PC-3 (cell line): ENCODE measurements around the gene KRTAP4-16.

ENCODE experiments used
- EZH2 ChIP-seq: fragments of 300-600 bp; sonication (generic); IDR thresholded peaks from one replicate; pipeline ENCODE4 v1.6.1; 2017; ENCODE audit warnings: antibody characterized with exemption, mild to moderate bottlenecking, low read length; ENCODE audit not compliant: unreplicated experiment
- TF ChIP-seq, protein P1 (sequence below): fragments of 300-600 bp; sonication (generic); conservative IDR thresholded peaks from 2 replicates; pipeline ENCODE4 v1.5.1; 2017; ENCODE audit warnings: antibody characterized with exemption, low read depth, mild to moderate bottlenecking, low read length

DNA sequence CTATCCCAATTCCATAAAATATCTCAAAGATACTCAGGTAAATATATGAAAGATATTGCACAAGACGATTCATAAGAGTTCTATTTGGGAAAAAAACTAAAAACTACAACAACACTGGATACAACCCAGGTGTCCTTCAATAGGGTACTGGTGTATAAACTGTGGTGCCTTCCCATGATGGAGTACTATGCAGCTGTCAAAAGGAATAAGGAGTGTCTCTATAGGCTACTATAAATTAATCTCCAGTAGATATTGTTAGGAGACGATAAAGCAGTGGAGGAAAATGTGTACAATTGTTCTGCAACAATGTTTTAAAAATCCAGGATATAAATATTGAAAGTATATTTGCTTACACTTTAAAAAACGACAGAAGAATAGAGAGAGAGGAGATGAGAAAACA is 24.4 kb upstream of the KRTAP4-16 start:
- TF ChIP-seq, protein P1, sequence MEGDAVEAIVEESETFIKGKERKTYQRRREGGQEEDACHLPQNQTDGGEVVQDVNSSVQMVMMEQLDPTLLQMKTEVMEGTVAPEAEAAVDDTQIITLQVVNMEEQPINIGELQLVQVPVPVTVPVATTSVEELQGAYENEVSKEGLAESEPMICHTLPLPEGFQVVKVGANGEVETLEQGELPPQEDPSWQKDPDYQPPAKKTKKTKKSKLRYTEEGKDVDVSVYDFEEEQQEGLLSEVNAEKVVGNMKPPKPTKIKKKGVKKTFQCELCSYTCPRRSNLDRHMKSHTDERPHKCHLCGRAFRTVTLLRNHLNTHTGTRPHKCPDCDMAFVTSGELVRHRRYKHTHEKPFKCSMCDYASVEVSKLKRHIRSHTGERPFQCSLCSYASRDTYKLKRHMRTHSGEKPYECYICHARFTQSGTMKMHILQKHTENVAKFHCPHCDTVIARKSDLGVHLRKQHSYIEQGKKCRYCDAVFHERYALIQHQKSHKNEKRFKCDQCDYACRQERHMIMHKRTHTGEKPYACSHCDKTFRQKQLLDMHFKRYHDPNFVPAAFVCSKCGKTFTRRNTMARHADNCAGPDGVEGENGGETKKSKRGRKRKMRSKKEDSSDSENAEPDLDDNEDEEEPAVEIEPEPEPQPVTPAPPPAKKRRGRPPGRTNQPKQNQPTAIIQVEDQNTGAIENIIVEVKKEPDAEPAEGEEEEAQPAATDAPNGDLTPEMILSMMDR: no peak
- no peak for TF ChIP-seq EZH2
